Natural killer cell (primary cell): ENCODE measurements around the gene ACCSL. TPM values are rescaled to one million over a fixed set of nuclear protein-coding genes. Genes with fewer than 3 reads are reported as not detected.

Source experiments
- ATAC-seq, 3 donors: fragments of 150-1000 bp in 2 of 3; fragments of 200-7000 bp in 1 of 3; cut with Tn5 transposase; 1 replicate in 1 of 3; 2 replicates in 2 of 3; pipeline ENCODE4 v1.10.0; 2021; ENCODE audit warnings: mild to moderate bottlenecking in 2 of 3, moderate library complexity in 2 of 3
- DNase-seq, 2 donors: peaks; one replicate each; pipeline versions ENCODE4 v3.0.0 to v3.0.0-alpha.2; 2013 to 2021; ENCODE audit warnings: mixed read lengths in 1 of 2
- H3K27ac ChIP-seq: one replicate; pipeline ENCODE4 v1.5.1; 2013; ENCODE audit warnings: mild to moderate bottlenecking, low read length
- H3K27me3 ChIP-seq: one replicate; pipeline ENCODE4 v1.6.1; 2013; ENCODE audit warnings: low read length; ENCODE audit not compliant: control insufficient read depth, insufficient read depth
- H3K36me3 ChIP-seq: one replicate; pipeline ENCODE4 v1.6.1; 2013; ENCODE audit warnings: low read length; ENCODE audit not compliant: control insufficient read depth, insufficient read depth
- H3K4me1 ChIP-seq: one replicate; pipeline ENCODE4 v1.6.1; 2013; ENCODE audit warnings: low read length; ENCODE audit not compliant: control insufficient read depth, insufficient read depth
- H3K4me3 ChIP-seq: one replicate; pipeline ENCODE4 v1.5.1; 2013; ENCODE audit warnings: low read length
- H3K9me3 ChIP-seq: one replicate; pipeline ENCODE4 v1.6.1; 2013; ENCODE audit warnings: low read length; ENCODE audit not compliant: control insufficient read depth, insufficient read depth
- H3K27ac Mint-ChIP-seq, 2 donors: one replicate each; pipeline ENCODE4 v1.8.0; 2022; ENCODE audit warnings: mild to moderate bottlenecking in 2 of 2, mixed read lengths in 2 of 2, moderate library complexity in 1 of 2
- H3K27me3 Mint-ChIP-seq, 2 donors: one replicate each; pipeline ENCODE4 v1.8.0; 2022; ENCODE audit warnings: low read depth in 2 of 2, mixed read lengths in 2 of 2
- H3K36me3 Mint-ChIP-seq: one replicate; pipeline ENCODE4 v1.8.0; 2022; ENCODE audit warnings: mixed read lengths
- H3K4me1 Mint-ChIP-seq, 2 donors: one replicate each; pipeline ENCODE4 v1.8.0; 2022; ENCODE audit warnings: mixed read lengths in 2 of 2
- H3K4me3 Mint-ChIP-seq: one replicate; pipeline ENCODE4 v1.8.0; 2022; ENCODE audit warnings: mild to moderate bottlenecking, moderate library complexity, mixed read lengths
- H3K9me3 Mint-ChIP-seq, 2 donors: one replicate each; pipeline ENCODE4 v1.8.0; 2022; ENCODE audit warnings: mixed read lengths in 2 of 2
- WGBS: methylation state at CpG from one replicate; pipeline ENCODE4 v1.1.7; 2013; ENCODE audit warnings: missing lambda C conversion rate; ENCODE audit not compliant: insufficient coverage; 5-methylcytosine and 5-hydroxymethylcytosine counted together
- intact Hi-C: fragments of 100-400 bp; cut with micrococcal nuclease; formaldehyde crosslinking; loops from one replicate; pipeline ENCODE4 v1.14.2; 2022
- total RNA-seq, 4 donors: library from RNA; stranded (reverse); fragments of 120-200 nt in 1 of 4; gene quantifications; one replicate each; pipeline versions ENCODE4 v1.2.3 to v1.2.4, GENCODE V29; 2013 to 2022
- TF ChIP-seq, protein P1 (sequence below): fragments of 200-600 bp; IDR thresholded peaks from one replicate; pipeline ENCODE4 v1.8.0; 2022; ENCODE audit warnings: antibody characterized with exemption

The ACCSL gene
- total RNA-seq, 3 donors from 2014 or later (not counting 1 experiment from before 2014, with no cell fraction given) = not detected

DNA sequence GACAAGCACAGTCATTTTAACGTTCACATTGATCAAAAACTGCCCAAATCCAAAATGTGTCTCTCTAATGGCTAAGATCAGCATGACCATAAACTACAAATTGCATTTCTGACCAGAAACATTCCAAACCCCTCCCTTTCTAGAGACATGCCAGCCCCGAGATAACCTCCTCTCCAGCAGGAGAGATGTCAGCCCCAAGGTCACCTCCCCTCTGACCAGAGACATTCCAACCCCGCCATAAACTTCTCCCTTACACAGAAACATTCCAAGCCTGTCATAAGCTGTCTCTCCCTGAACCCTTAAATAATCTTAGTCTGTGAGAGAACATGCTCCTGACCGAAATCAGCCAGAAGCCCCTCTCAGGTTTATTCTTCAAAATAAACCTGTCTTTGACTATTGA, 41.1 kb downstream of the ACCSL start:
- no peaks in the 10 kb centered on the region for H3K36me3 Mint-ChIP-seq
- no peaks in the 10 kb centered on the region for H3K27me3 ChIP-seq
- H3K9me3 Mint-ChIP-seq = no peaks in the 10 kb centered on the region
- ATAC-seq = no peak
- H3K27ac Mint-ChIP-seq = no peak overlapping the region
- H3K4me3 Mint-ChIP-seq = no peak overlapping the region
- TF ChIP-seq, protein P1, sequence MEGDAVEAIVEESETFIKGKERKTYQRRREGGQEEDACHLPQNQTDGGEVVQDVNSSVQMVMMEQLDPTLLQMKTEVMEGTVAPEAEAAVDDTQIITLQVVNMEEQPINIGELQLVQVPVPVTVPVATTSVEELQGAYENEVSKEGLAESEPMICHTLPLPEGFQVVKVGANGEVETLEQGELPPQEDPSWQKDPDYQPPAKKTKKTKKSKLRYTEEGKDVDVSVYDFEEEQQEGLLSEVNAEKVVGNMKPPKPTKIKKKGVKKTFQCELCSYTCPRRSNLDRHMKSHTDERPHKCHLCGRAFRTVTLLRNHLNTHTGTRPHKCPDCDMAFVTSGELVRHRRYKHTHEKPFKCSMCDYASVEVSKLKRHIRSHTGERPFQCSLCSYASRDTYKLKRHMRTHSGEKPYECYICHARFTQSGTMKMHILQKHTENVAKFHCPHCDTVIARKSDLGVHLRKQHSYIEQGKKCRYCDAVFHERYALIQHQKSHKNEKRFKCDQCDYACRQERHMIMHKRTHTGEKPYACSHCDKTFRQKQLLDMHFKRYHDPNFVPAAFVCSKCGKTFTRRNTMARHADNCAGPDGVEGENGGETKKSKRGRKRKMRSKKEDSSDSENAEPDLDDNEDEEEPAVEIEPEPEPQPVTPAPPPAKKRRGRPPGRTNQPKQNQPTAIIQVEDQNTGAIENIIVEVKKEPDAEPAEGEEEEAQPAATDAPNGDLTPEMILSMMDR = no peak
- no peaks in the 10 kb centered on the region for H3K4me1 ChIP-seq
- no peak for DNase-seq
- 92% methylated on average over 4 of the region's 4 CpGs for WGBS
- H3K9me3 ChIP-seq = no peaks in the 10 kb centered on the region
- intact Hi-C loops = no loop called here
- no peak overlapping the region for H3K27ac ChIP-seq
- no peaks in the 10 kb centered on the region for H3K4me1 Mint-ChIP-seq
- H3K27me3 Mint-ChIP-seq = no peaks in the 10 kb centered on the region
- H3K36me3 ChIP-seq = no peaks in the 10 kb centered on the region
- H3K4me3 ChIP-seq = no peak overlapping the region

- Histone ChIP-seq H3K27ac (no peak overlapping the region), H3K4me1 (peaks cover 6% of the 10 kb centered on the region), H3K4me3 (no peak overlapping the region), H3K27me3 (no peaks in the 10 kb centered on the region), H3K36me3 (no peaks in the 10 kb centered on the region), H3K9me3 (no peaks in the 10 kb centered on the region)
- WGBS = no CpG with 5 or more reads among the region's 1 CpG
- H3K9me3 Mint-ChIP-seq = no peaks in the 10 kb centered on the region
- no peak overlapping the region for H3K27ac Mint-ChIP-seq
- H3K4me1 Mint-ChIP-seq = peaks cover 14 to 15% of the 10 kb centered on the region in 2 donors
- no peaks in the 10 kb centered on the region for H3K36me3 Mint-ChIP-seq
- ATAC-seq (no peak), DNase-seq (no peak)
- H3K4me3 Mint-ChIP-seq = no peak overlapping the region
- no peaks in the 10 kb centered on the region for H3K27me3 Mint-ChIP-seq
- intact Hi-C loops = no loop called here
- TF ChIP-seq, protein P1 = no peak
Observed at GRCh38 chr11:44090539-44090938, 42.8 kb downstream of the ACCSL start.

- peaks cover 19 to 39% of the 10 kb centered on the region in 2 donors for H3K4me1 Mint-ChIP-seq
- H3K36me3 ChIP-seq = no peaks in the 10 kb centered on the region
- TF ChIP-seq, protein P1 = peak; percentile 88
- ATAC-seq (peak; percentile 50 to 67 (median 59)), DNase-seq (peak; percentile 73 to 93)
- no peaks in the 10 kb centered on the region for H3K27me3 Mint-ChIP-seq
- no peak overlapping the region for H3K27ac Mint-ChIP-seq
- H3K9me3 ChIP-seq = no peaks in the 10 kb centered on the region
- H3K36me3 Mint-ChIP-seq = no peaks in the 10 kb centered on the region
- no peak overlapping the region for H3K27ac ChIP-seq
- peak overlapping the region; percentile 81 for H3K4me3 Mint-ChIP-seq
- WGBS = 37% methylated on average over 9 of the region's 11 CpGs
- H3K27me3 ChIP-seq = no peaks in the 10 kb centered on the region
- H3K4me3 ChIP-seq = no peak overlapping the region
- intact Hi-C loops = no loop called here
- H3K4me1 ChIP-seq = peaks cover 17% of the 10 kb centered on the region
- no peaks in the 10 kb centered on the region for H3K9me3 Mint-ChIP-seq
Observed at GRCh38 chr11:44094260-44094868, 46.6 kb downstream of the ACCSL start.
